COLO668 (cell line): ENCODE data around the gene DHRS9.
"Not testable (repeated sequence)": the region's sequence is repeated elsewhere in the genome, so short reads cannot be mapped to it uniquely, and the experiment has no call there.

Experiments
- DNase-seq: peaks from one replicate; lab custom pipeline; 2025; ENCODE audit not compliant: unreplicated experiment; lab: John Stamatoyannopoulos, UW

The DHRS9 gene

GRCh38 chr2:169069341-169069740 is at the start of gene DHRS9:
TSS of gene DHRS9 (plus strand) at chr2:169069563. CDS start at chr2:169081582, 12,019 bp downstream.
- no peak for DNase-seq

- no peak for DNase-seq
Measured at GRCh38 chr2:169023161-169023560, 46.2 kb upstream of the DHRS9 start.

GRCh38 chr2:169026056-169026455 is 43.3 kb upstream of the DHRS9 start:
- no peak for DNase-seq

GRCh38 chr2:169027234-169027633 is 42.1 kb upstream of the DHRS9 start:
- no peak for DNase-seq

GRCh38 chr2:169029341-169029740 is 40.0 kb upstream of the DHRS9 start:
- no peak for DNase-seq

- no peak for DNase-seq
Measured at GRCh38 chr2:169031202-169031601, 38.2 kb upstream of the DHRS9 start, which contains the start of gene ABCB11. TSS of gene ABCB11 (minus strand) at chr2:169031324. CDS start at chr2:169018125, 13,199 bp downstream.

- no peak for DNase-seq
Measured at GRCh38 chr2:169034256-169034655, 35.1 kb upstream of the DHRS9 start.

- no peak for DNase-seq
Measured at GRCh38 chr2:169034984-169035544, 34.3 kb upstream of the DHRS9 start.

- DNase-seq, result no peak
Measured at GRCh38 chr2:169035887-169036286, 33.5 kb upstream of the DHRS9 start.

- DNase-seq, result no peak
Measured at GRCh38 chr2:169036736-169037440, 32.5 kb upstream of the DHRS9 start.

- DNase-seq, result no peak
Measured at GRCh38 chr2:169038338-169038757, 31.0 kb upstream of the DHRS9 start.

- no peak for DNase-seq
Measured at GRCh38 chr2:169039702-169040101, 29.7 kb upstream of the DHRS9 start.

- DNase-seq, result no peak
Measured at GRCh38 chr2:169041594-169041993, 27.8 kb upstream of the DHRS9 start.

GRCh38 chr2:169042856-169043255 is 26.5 kb upstream of the DHRS9 start:
- no peak for DNase-seq

GRCh38 chr2:169046440-169047151 is 22.8 kb upstream of the DHRS9 start:
- no peak for DNase-seq

- DNase-seq, result no peak
Measured at GRCh38 chr2:169047256-169048250, 21.8 kb upstream of the DHRS9 start.

GRCh38 chr2:169049142-169049541 is 20.2 kb upstream of the DHRS9 start:
- DNase-seq, result no peak

GRCh38 chr2:169050476-169051240 is 18.7 kb upstream of the DHRS9 start:
- DNase-seq, result no peak

GRCh38 chr2:169054575-169054974 is 14.8 kb upstream of the DHRS9 start:
- DNase-seq, result not testable (repeated sequence)

GRCh38 chr2:169064199-169064598 is 5.2 kb upstream of the DHRS9 start:
- DNase-seq, result not testable (repeated sequence)
